Measurements from ENCODE around the gene SPTBN2.

Gene SPTBN2

GRCh38 chr11:66721939-66722338, 7.1 kb downstream of the SPTBN2 start:
- DNase-seq, result no peak
- Histone ChIP-seq H2BK15ac (ENCODE audit: low read depth, poor library complexity, severe bottlenecking) (no peak overlapping the region), H3K9ac (ENCODE audit: low read length) (no peak overlapping the region), H4K91ac (ENCODE audit: low read length) (no peak overlapping the region), H3K27me3 (ENCODE audit: control insufficient read depth in 1 of 2, insufficient read depth in 1 of 2, low read length in 2 of 2) (peaks cover 0 to 80% of the 10 kb centered on the region in 2 experiments), H3K4me1 (ENCODE audit: control insufficient read depth, insufficient read depth, low read depth, low read length) (peaks cover 41% of the 10 kb centered on the region), H3K18ac (ENCODE audit: low read depth in 1 of 2, low read length in 2 of 2) (no peak overlapping the region), H4K8ac (ENCODE audit: low read length) (no peak overlapping the region), H3K36me3 (ENCODE audit: control insufficient read depth in 1 of 2, insufficient read depth in 2 of 2, low read depth in 1 of 2, low read length in 2 of 2) (peaks cover 0 to 40% of the 10 kb centered on the region in 2 experiments), H2BK12ac (ENCODE audit: low read length in 2 of 2) (no peak overlapping the region), H3K4ac (ENCODE audit: low read depth in 1 of 2, low read length in 2 of 2) (no peak overlapping the region), H3K27ac (ENCODE audit: low read length, poor library complexity, severe bottlenecking) (no peak overlapping the region), H3K14ac (ENCODE audit: low read length in 2 of 2) (no peak overlapping the region), H3K4me3 (ENCODE audit: insufficient read depth in 1 of 2, low read depth in 1 of 2, low read length in 2 of 2) (no peak overlapping the region), H3K23ac (ENCODE audit: low read length in 2 of 2) (no peak overlapping the region), H2BK120ac (ENCODE audit: low read depth, low read length) (no peak overlapping the region), H2AK5ac (ENCODE audit: low read length, severe bottlenecking) (no peak overlapping the region), H2AFZ (ENCODE audit: low read depth, low read length) (no peak overlapping the region), H2BK5ac (ENCODE audit: low read depth, low read length, poor library complexity, severe bottlenecking) (no peak overlapping the region), H3K4me2 (ENCODE audit: low read length, poor library complexity, severe bottlenecking) (no peak overlapping the region), H3K79me1 (replicated peaks; ENCODE audit: low read length, poor library complexity, severe bottlenecking) (peaks cover 38% of the 10 kb centered on the region), H3K9me3 (ENCODE audit: control insufficient read depth, low read length) (no peaks in the 10 kb centered on the region)
- WGBS, result 94% methylated on average over 9 of the region's 9 CpGs

- peak overlapping the region; percentile 16 for H2AK5ac ChIP-seq (ENCODE audit: low read length, severe bottlenecking)
- no peak overlapping the region for H3K4me2 ChIP-seq (ENCODE audit: low read length, poor library complexity, severe bottlenecking)
- no peak overlapping the region for H2BK120ac ChIP-seq (ENCODE audit: low read depth, low read length)
- H2AFZ ChIP-seq (ENCODE audit: low read depth, low read length), result no peak overlapping the region
- no peak overlapping the region for H4K8ac ChIP-seq (ENCODE audit: low read length)
- H3K79me1 ChIP-seq (replicated peaks; ENCODE audit: low read length, poor library complexity, severe bottlenecking), result peaks cover 38% of the 10 kb centered on the region
- H3K4ac ChIP-seq (ENCODE audit: low read depth in 1 of 2, low read length in 2 of 2), result no peak overlapping the region
- H3K9ac ChIP-seq (ENCODE audit: low read length), result no peak overlapping the region
- no peak overlapping the region for H3K23ac ChIP-seq (ENCODE audit: low read length in 2 of 2)
- H3K18ac ChIP-seq (ENCODE audit: low read depth in 1 of 2, low read length in 2 of 2), result no peak overlapping the region
- H3K27me3 ChIP-seq (ENCODE audit: control insufficient read depth in 1 of 2, insufficient read depth in 1 of 2, low read length in 2 of 2), result peaks cover 0 to 74% of the 10 kb centered on the region in 2 experiments
- H3K14ac ChIP-seq (ENCODE audit: low read length in 2 of 2), result no peak overlapping the region
- no peak overlapping the region for H2BK12ac ChIP-seq (ENCODE audit: low read length in 2 of 2)
- no peak overlapping the region for H2BK15ac ChIP-seq (ENCODE audit: low read depth, poor library complexity, severe bottlenecking)
- no peaks in the 10 kb centered on the region for H3K9me3 ChIP-seq (ENCODE audit: control insufficient read depth, low read length)
- peaks cover 35% of the 10 kb centered on the region for H3K4me1 ChIP-seq (ENCODE audit: control insufficient read depth, insufficient read depth, low read depth, low read length)
- no peak overlapping the region for H4K91ac ChIP-seq (ENCODE audit: low read length)
- H3K36me3 ChIP-seq (ENCODE audit: control insufficient read depth in 1 of 2, insufficient read depth in 2 of 2, low read depth in 1 of 2, low read length in 2 of 2), result peaks cover 0 to 45% of the 10 kb centered on the region in 2 experiments
- DNase-seq, result no peak
- no peak overlapping the region for H3K4me3 ChIP-seq (ENCODE audit: insufficient read depth in 1 of 2, low read depth in 1 of 2, low read length in 2 of 2)
- WGBS, result 87% methylated on average over 13 of the region's 13 CpGs
- no peak overlapping the region for H2BK5ac ChIP-seq (ENCODE audit: low read depth, low read length, poor library complexity, severe bottlenecking)
- no peak overlapping the region for H3K27ac ChIP-seq (ENCODE audit: low read length, poor library complexity, severe bottlenecking)
These were observed 8.0 kb downstream of the SPTBN2 start for GRCh38 chr11:66720899-66721470.

GRCh38 chr11:66720223-66720898, 8.7 kb downstream of the SPTBN2 start:
- 66% methylated on average over 14 of the region's 15 CpGs for WGBS
- no peak overlapping the region for H2AK5ac ChIP-seq (ENCODE audit: low read length, severe bottlenecking)
- no peak overlapping the region for H4K91ac ChIP-seq (ENCODE audit: low read length)
- H3K27me3 ChIP-seq (ENCODE audit: control insufficient read depth in 1 of 2, insufficient read depth in 1 of 2, low read length in 2 of 2), result peaks cover 0 to 73% of the 10 kb centered on the region in 2 experiments
- no peak overlapping the region for H3K4me2 ChIP-seq (ENCODE audit: low read length, poor library complexity, severe bottlenecking)
- H3K79me1 ChIP-seq (replicated peaks; ENCODE audit: low read length, poor library complexity, severe bottlenecking), result peaks cover 42% of the 10 kb centered on the region
- peaks cover 0 to 51% of the 10 kb centered on the region in 2 experiments for H3K36me3 ChIP-seq (ENCODE audit: control insufficient read depth in 1 of 2, insufficient read depth in 2 of 2, low read depth in 1 of 2, low read length in 2 of 2)
- no peak for DNase-seq
- no peak overlapping the region for H3K4ac ChIP-seq (ENCODE audit: low read depth in 1 of 2, low read length in 2 of 2)
- H2BK120ac ChIP-seq (ENCODE audit: low read depth, low read length), result no peak overlapping the region
- no peak overlapping the region for H3K9ac ChIP-seq (ENCODE audit: low read length)
- no peak overlapping the region for H2BK15ac ChIP-seq (ENCODE audit: low read depth, poor library complexity, severe bottlenecking)
- H2BK12ac ChIP-seq (ENCODE audit: low read length in 2 of 2), result no peak overlapping the region
- H3K18ac ChIP-seq (ENCODE audit: low read depth in 1 of 2, low read length in 2 of 2), result no peak overlapping the region
- H4K8ac ChIP-seq (ENCODE audit: low read length), result no peak overlapping the region
- no peak overlapping the region for H3K23ac ChIP-seq (ENCODE audit: low read length in 2 of 2)
- H3K4me1 ChIP-seq (ENCODE audit: control insufficient read depth, insufficient read depth, low read depth, low read length), result peaks cover 35% of the 10 kb centered on the region
- no peaks in the 10 kb centered on the region for H3K9me3 ChIP-seq (ENCODE audit: control insufficient read depth, low read length)
- no peak overlapping the region for H3K4me3 ChIP-seq (ENCODE audit: insufficient read depth in 1 of 2, low read depth in 1 of 2, low read length in 2 of 2)
- H3K27ac ChIP-seq (ENCODE audit: low read length, poor library complexity, severe bottlenecking), result peak overlapping the region; percentile 26
- H2AFZ ChIP-seq (ENCODE audit: low read depth, low read length), result no peak overlapping the region
- H3K14ac ChIP-seq (ENCODE audit: low read length in 2 of 2), result no peak overlapping the region
- no peak overlapping the region for H2BK5ac ChIP-seq (ENCODE audit: low read depth, low read length, poor library complexity, severe bottlenecking)

DNA sequence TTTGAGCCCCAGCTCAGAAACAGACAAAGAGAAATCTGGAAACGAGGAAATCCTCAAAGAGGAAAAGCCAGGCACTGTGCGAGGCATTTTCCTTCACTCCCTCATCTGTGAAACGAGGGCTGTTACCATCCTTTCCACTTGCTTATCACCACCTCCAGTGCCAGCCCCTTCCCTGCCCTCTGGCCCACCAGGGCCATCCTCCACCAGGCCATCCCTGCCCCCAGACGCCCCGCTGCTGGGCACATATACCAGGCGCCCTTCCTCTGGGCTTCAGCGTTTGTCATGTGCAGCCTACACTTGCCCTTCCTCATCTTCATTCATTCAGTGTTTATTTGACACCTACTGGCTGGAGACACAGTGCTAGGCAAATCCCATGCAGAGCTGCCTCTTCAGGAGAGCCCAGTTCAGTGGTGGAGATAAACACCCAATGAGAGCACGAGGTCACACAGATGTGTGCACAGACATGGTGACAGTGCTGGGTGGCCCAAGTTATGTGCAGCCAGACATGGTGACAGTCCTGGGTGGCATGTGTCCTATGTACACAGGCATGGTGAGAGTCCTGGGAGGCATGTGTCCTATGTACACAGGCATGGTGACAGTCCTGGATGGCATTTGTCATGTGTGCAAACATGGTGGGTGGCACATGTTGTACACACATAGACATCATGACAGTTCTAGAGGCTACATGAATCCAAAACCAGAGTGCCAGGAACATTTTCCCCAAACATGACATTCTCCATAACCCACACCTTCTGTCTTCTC, 9.7 kb downstream of the SPTBN2 start:
- Histone ChIP-seq H2BK15ac (ENCODE audit: low read depth, poor library complexity, severe bottlenecking) (no peak overlapping the region), H2BK5ac (ENCODE audit: low read depth, low read length, poor library complexity, severe bottlenecking) (no peak overlapping the region), H4K8ac (ENCODE audit: low read length) (no peak overlapping the region), H3K23ac (ENCODE audit: low read length in 2 of 2) (no peak overlapping the region), H3K36me3 (ENCODE audit: control insufficient read depth in 1 of 2, insufficient read depth in 2 of 2, low read depth in 1 of 2, low read length in 2 of 2) (peaks cover 0 to 62% of the 10 kb centered on the region in 2 experiments), H3K27ac (ENCODE audit: low read length, poor library complexity, severe bottlenecking) (peak overlapping the region; percentile 12), H3K27me3 (ENCODE audit: control insufficient read depth in 1 of 2, insufficient read depth in 1 of 2, low read length in 2 of 2) (peaks cover 0 to 72% of the 10 kb centered on the region in 2 experiments), H2AFZ (ENCODE audit: low read depth, low read length) (no peak overlapping the region), H3K4ac (ENCODE audit: low read depth in 1 of 2, low read length in 2 of 2) (no peak overlapping the region), H3K79me1 (replicated peaks; ENCODE audit: low read length, poor library complexity, severe bottlenecking) (peaks cover 44% of the 10 kb centered on the region), H3K18ac (ENCODE audit: low read depth in 1 of 2, low read length in 2 of 2) (no peak overlapping the region), H3K4me2 (ENCODE audit: low read length, poor library complexity, severe bottlenecking) (no peak overlapping the region), H2BK120ac (ENCODE audit: low read depth, low read length) (no peak overlapping the region), H3K9me3 (ENCODE audit: control insufficient read depth, low read length) (no peaks in the 10 kb centered on the region), H3K14ac (ENCODE audit: low read length in 2 of 2) (no peak overlapping the region), H3K9ac (ENCODE audit: low read length) (no peak overlapping the region), H2BK12ac (ENCODE audit: low read length in 2 of 2) (no peak overlapping the region), H4K91ac (ENCODE audit: low read length) (peak overlapping the region; percentile 39), H3K4me3 (ENCODE audit: insufficient read depth in 1 of 2, low read depth in 1 of 2, low read length in 2 of 2) (no peak overlapping the region), H2AK5ac (ENCODE audit: low read length, severe bottlenecking) (no peak overlapping the region), H3K4me1 (ENCODE audit: control insufficient read depth, insufficient read depth, low read depth, low read length) (peaks cover 26% of the 10 kb centered on the region)
- no peak for DNase-seq
- 84% methylated on average over 8 of the region's 8 CpGs for WGBS
